GM23338 (cell line): ENCODE results near the gene STPG1.

Source experiments
- CREB1 ChIP-seq: fragments of 250-450 bp; sonication (Bioruptor Pico); IDR thresholded peaks from 2 replicates; pipeline ENCODE4 v1.5.0; 2020; ENCODE audit warnings: low read depth, mild to moderate bottlenecking, moderate library complexity
- EZH2 ChIP-seq: fragments of 200-600 bp; sonication (generic); IDR thresholded peaks from one replicate; pipeline ENCODE4 v1.8.0; 2017; ENCODE audit warnings: antibody characterized with exemption, mild to moderate bottlenecking, low read depth; ENCODE audit not compliant: unreplicated experiment
- EZH2phosphoT487 ChIP-seq: fragments of 200-600 bp; sonication (generic); IDR thresholded peaks from one replicate; pipeline ENCODE4 v1.8.1; 2018; ENCODE audit warnings: antibody characterized with exemption; ENCODE audit not compliant: unreplicated experiment
- JUNB ChIP-seq: IDR thresholded peaks from one replicate; pipeline ENCODE4 v1.6.1; 2016; ENCODE audit warnings: antibody characterized with exemption; ENCODE audit not compliant: unreplicated experiment
- NANOG ChIP-seq: IDR thresholded peaks from 2 replicates; pipeline ENCODE4 v1.6.1; 2016; ENCODE audit warnings: antibody characterized with exemption, borderline replicate concordance
- POLR2AphosphoS5 ChIP-seq: IDR thresholded peaks from 2 replicates; pipeline ENCODE4 v1.6.1; 2016; ENCODE audit warnings: antibody characterized with exemption, low read depth
- STAT1 ChIP-seq: IDR thresholded peaks from one replicate; pipeline ENCODE4 v1.6.1; 2016; ENCODE audit warnings: antibody characterized with exemption; ENCODE audit not compliant: unreplicated experiment
- ZNF114 ChIP-seq: fragments of 250-450 bp; sonication (Bioruptor Pico); IDR thresholded peaks from 2 replicates; pipeline ENCODE4 v1.5.0; 2020; ENCODE audit warnings: mild to moderate bottlenecking, moderate library complexity
- ZNF331 ChIP-seq: fragments of 250-450 bp; sonication (Bioruptor Pico); IDR thresholded peaks from 2 replicates; pipeline ENCODE4 v1.5.0; 2020; ENCODE audit warnings: low read depth, mild to moderate bottlenecking, moderate library complexity
- TF ChIP-seq, protein P1 (sequence below), 2 experiments: fragments of 200-600 bp in 1 of 2; sonication (generic) in 1 of 2; conservative IDR thresholded peaks; 2 replicates each; pipeline versions ENCODE4 v1.5.1 to v1.6.1; 2016 to 2017; ENCODE audit warnings: antibody characterized with exemption in 2 of 2, low read depth in 2 of 2, mild to moderate bottlenecking in 2 of 2, moderate library complexity in 1 of 2
- TF ChIP-seq, protein P2 (sequence below): IDR thresholded peaks from one replicate; pipeline ENCODE4 v1.6.1; 2018; ENCODE audit warnings: antibody characterized with exemption; ENCODE audit not compliant: unreplicated experiment
- TF ChIP-seq, protein P3 (sequence below): IDR thresholded peaks from 2 replicates; pipeline ENCODE4 v1.6.1; 2016; ENCODE audit warnings: antibody characterized with exemption
- TF ChIP-seq, protein P4 (sequence below): fragments of 250-450 bp; sonication (Bioruptor Pico); IDR thresholded peaks from 2 replicates; pipeline ENCODE4 v1.5.0; 2020; ENCODE audit warnings: mild to moderate bottlenecking, moderate library complexity

DNA sequence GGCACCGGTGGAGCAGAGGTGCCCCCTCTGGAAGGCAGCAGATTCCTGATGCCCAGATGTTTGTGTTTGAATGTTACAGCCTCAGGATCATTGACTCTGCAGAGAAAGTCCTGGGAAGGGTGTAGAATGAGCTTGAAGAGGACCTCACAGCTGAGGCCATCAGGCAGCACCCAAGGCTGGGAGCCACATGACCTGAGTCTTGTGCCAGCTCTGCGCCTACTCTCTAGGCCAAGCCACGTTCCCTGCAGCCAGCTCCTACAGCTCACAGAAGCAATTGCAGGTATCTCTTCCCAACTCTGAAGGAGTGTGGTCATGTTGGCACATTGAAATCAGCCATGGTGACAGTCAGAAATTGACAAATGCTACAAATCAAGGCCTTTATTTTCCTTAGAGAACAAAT is 58.1 kb downstream of the STPG1 start:
- TF ChIP-seq POLR2AphosphoS5 (no peak), EZH2 (no peak), JUNB (no peak), CREB1 (no peak), STAT1 (no peak), EZH2phosphoT487 (no peak), ZNF331 (CRISPR knock-in tag) (no peak), NANOG (no peak), ZNF114 (no peak)
- TF ChIP-seq, protein P1, sequence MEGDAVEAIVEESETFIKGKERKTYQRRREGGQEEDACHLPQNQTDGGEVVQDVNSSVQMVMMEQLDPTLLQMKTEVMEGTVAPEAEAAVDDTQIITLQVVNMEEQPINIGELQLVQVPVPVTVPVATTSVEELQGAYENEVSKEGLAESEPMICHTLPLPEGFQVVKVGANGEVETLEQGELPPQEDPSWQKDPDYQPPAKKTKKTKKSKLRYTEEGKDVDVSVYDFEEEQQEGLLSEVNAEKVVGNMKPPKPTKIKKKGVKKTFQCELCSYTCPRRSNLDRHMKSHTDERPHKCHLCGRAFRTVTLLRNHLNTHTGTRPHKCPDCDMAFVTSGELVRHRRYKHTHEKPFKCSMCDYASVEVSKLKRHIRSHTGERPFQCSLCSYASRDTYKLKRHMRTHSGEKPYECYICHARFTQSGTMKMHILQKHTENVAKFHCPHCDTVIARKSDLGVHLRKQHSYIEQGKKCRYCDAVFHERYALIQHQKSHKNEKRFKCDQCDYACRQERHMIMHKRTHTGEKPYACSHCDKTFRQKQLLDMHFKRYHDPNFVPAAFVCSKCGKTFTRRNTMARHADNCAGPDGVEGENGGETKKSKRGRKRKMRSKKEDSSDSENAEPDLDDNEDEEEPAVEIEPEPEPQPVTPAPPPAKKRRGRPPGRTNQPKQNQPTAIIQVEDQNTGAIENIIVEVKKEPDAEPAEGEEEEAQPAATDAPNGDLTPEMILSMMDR (conservative IDR thresholded peaks at IDR 0.05; ENCODE audit: low read depth in 2 of 2): 0 out of 4 replicates have a peak, but pooled peaks of 1 of the 2 experiments have one; percentile 14
- TF ChIP-seq, protein P2, sequence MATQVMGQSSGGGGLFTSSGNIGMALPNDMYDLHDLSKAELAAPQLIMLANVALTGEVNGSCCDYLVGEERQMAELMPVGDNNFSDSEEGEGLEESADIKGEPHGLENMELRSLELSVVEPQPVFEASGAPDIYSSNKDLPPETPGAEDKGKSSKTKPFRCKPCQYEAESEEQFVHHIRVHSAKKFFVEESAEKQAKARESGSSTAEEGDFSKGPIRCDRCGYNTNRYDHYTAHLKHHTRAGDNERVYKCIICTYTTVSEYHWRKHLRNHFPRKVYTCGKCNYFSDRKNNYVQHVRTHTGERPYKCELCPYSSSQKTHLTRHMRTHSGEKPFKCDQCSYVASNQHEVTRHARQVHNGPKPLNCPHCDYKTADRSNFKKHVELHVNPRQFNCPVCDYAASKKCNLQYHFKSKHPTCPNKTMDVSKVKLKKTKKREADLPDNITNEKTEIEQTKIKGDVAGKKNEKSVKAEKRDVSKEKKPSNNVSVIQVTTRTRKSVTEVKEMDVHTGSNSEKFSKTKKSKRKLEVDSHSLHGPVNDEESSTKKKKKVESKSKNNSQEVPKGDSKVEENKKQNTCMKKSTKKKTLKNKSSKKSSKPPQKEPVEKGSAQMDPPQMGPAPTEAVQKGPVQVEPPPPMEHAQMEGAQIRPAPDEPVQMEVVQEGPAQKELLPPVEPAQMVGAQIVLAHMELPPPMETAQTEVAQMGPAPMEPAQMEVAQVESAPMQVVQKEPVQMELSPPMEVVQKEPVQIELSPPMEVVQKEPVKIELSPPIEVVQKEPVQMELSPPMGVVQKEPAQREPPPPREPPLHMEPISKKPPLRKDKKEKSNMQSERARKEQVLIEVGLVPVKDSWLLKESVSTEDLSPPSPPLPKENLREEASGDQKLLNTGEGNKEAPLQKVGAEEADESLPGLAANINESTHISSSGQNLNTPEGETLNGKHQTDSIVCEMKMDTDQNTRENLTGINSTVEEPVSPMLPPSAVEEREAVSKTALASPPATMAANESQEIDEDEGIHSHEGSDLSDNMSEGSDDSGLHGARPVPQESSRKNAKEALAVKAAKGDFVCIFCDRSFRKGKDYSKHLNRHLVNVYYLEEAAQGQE: no peak
- TF ChIP-seq, protein P3, sequence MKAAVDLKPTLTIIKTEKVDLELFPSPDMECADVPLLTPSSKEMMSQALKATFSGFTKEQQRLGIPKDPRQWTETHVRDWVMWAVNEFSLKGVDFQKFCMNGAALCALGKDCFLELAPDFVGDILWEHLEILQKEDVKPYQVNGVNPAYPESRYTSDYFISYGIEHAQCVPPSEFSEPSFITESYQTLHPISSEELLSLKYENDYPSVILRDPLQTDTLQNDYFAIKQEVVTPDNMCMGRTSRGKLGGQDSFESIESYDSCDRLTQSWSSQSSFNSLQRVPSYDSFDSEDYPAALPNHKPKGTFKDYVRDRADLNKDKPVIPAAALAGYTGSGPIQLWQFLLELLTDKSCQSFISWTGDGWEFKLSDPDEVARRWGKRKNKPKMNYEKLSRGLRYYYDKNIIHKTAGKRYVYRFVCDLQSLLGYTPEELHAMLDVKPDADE: no peak
- TF ChIP-seq, protein P4, sequence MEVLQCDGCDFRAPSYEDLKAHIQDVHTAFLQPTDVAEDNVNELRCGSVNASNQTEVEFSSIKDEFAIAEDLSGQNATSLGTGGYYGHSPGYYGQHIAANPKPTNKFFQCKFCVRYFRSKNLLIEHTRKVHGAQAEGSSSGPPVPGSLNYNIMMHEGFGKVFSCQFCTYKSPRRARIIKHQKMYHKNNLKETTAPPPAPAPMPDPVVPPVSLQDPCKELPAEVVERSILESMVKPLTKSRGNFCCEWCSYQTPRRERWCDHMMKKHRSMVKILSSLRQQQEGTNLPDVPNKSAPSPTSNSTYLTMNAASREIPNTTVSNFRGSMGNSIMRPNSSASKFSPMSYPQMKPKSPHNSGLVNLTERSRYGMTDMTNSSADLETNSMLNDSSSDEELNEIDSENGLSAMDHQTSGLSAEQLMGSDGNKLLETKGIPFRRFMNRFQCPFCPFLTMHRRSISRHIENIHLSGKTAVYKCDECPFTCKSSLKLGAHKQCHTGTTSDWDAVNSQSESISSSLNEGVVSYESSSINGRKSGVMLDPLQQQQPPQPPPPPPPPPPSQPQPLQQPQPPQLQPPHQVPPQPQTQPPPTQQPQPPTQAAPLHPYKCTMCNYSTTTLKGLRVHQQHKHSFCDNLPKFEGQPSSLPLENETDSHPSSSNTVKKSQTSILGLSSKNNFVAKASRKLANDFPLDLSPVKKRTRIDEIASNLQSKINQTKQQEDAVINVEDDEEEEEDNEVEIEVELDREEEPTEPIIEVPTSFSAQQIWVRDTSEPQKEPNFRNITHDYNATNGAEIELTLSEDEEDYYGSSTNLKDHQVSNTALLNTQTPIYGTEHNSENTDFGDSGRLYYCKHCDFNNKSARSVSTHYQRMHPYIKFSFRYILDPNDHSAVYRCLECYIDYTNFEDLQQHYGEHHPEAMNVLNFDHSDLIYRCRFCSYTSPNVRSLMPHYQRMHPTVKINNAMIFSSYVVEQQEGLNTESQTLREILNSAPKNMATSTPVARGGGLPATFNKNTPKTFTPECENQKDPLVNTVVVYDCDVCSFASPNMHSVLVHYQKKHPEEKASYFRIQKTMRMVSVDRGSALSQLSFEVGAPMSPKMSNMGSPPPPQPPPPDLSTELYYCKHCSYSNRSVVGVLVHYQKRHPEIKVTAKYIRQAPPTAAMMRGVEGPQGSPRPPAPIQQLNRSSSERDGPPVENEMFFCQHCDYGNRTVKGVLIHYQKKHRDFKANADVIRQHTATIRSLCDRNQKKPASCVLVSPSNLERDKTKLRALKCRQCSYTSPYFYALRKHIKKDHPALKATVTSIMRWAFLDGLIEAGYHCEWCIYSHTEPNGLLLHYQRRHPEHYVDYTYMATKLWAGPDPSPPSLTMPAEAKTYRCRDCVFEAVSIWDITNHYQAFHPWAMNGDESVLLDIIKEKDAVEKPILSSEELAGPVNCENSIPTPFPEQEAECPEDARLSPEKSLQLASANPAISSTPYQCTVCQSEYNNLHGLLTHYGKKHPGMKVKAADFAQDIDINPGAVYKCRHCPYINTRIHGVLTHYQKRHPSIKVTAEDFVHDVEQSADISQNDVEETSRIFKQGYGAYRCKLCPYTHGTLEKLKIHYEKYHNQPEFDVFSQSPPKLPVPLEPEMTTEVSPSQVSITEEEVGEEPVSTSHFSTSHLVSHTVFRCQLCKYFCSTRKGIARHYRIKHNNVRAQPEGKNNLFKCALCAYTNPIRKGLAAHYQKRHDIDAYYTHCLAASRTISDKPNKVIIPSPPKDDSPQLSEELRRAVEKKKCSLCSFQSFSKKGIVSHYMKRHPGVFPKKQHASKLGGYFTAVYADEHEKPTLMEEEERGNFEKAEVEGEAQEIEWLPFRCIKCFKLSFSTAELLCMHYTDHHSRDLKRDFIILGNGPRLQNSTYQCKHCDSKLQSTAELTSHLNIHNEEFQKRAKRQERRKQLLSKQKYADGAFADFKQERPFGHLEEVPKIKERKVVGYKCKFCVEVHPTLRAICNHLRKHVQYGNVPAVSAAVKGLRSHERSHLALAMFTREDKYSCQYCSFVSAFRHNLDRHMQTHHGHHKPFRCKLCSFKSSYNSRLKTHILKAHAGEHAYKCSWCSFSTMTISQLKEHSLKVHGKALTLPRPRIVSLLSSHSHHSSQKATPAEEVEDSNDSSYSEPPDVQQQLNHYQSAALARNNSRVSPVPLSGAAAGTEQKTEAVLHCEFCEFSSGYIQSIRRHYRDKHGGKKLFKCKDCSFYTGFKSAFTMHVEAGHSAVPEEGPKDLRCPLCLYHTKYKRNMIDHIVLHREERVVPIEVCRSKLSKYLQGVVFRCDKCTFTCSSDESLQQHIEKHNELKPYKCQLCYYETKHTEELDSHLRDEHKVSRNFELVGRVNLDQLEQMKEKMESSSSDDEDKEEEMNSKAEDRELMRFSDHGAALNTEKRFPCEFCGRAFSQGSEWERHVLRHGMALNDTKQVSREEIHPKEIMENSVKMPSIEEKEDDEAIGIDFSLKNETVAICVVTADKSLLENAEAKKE (CRISPR knock-in tag): no peak
